Stimulated activated CD4-positive, alpha-beta T cell treated with anti-CD3 and anti-CD28 coated beads, Interleukin-4, amount 100 ng/mL, for 4 hours (primary cell): Measurements from ENCODE around the gene RPS27L.
"Not testable (repeated sequence)": the region's sequence is repeated elsewhere in the genome, so short reads cannot be mapped to it uniquely, and the experiment has no call there.

Experiments used
- DNase-seq, 2 experiments: peaks; one replicate each; pipeline ENCODE4 v3.0.0-alpha.2; 2020

RPS27L gene

DNA sequence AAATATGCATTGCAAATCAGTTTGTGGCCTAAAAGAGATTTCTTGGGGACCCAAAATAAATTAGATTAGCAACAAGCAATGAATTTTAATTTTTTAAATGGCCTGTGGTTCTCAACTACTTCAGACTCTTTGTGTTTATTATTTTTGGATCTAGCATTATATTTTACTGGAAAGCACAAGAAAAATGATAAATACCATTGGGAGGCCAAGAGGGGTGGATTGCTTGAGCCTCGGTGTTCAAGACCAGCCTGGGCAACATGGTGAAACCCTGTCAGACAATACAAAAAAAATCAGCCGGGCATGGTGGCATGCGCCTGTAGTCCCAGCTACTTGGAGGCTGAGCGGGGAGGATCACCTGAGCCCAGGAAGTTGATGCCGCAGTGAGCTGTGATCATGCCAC lies 22.0 kb downstream of the RPS27L start:
- no peak for DNase-seq

DNA sequence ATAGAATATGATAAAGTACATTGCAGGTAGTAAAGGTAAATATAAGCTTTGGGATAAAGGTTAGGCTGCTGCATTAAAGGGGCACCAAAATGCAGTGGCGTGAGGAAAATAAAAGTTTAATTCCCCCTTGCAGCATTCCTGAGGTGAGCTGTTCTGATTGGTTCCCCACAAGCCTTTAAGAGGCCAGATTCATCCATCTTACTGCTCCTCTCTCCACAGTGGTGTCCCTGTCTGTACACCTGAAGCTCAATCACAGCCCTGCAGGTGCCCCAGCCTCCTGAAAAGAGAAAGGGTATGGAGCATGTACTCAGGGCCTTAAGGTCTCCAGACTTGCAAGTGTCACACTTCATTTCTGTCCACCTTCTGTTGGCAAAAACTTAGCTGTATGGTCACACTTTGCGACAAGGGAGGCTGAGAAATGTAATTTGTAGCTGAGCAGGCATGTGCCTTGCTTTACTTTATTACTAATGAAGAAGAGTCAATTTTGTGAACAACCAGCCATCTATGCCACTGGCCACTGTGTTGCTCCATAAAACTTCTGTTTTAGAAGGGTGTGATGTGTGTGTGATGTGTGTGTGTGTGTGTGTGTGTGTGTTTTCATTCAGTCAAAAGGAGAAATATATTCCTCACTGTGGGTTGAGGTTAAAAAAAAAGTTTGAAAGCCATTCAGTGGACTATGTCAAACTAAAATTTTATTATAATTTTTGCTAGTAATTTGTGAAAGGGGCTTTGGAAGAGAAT lies 22.9 kb downstream of the RPS27L start:
- no peak for DNase-seq

DNA sequence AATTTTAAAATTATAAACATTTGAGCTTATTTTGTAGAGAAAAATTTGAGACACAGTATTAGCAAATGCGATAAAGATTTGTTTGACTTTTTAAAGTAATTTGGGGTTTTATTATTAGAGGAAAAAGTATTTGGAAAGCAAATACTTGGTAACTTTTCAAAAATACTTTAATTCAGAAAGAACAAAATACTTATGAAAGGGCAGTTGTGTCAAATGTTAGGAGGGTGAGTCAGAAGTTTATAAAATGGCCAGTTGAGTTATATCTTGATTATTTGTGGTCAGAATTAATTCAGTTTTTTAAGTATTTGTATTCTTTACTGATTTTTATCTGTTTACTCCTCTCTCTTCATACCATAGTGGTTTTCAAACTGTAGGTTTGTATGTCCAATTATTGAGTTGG lies 23.5 kb downstream of the RPS27L start:
- DNase-seq, result no peak

DNA sequence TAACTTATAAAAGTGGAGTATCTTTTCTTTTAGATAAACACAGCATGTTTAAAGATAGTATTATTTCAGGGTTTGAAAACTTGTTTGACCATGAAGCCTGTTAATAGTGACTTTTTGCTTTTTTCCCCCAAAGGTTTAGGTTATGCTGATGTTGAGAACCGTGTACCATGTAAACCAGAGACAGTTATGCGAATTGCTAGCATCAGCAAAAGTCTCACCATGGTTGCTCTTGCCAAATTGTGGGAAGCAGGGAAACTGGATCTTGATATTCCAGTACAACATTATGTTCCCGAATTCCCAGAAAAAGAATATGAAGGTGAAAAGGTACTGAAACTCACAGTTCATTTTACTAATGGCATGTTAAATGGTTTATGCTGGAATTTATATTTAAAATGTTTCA lies 30.6 kb downstream of the RPS27L start:
- no peak for DNase-seq

DNA sequence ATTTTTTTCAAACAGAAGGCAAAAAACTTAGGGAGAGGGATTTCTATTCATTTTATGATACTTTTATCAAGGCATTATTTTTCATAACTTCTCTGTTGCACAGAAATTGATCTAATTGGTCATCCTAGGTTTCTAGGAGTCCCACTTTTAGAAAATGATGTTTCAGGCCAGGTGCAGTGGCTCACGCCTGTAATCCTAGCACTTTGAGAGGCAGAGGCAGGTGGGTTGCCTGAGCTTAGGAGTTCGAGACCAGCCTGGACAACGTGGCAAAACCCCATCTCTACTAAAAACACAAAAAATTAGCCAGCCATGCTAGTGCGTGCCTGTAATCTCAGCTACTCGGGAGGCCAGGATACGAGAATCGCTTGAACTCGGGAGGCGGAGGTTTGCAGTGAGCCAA lies 32.8 kb downstream of the RPS27L start:
- no peak for DNase-seq

DNA sequence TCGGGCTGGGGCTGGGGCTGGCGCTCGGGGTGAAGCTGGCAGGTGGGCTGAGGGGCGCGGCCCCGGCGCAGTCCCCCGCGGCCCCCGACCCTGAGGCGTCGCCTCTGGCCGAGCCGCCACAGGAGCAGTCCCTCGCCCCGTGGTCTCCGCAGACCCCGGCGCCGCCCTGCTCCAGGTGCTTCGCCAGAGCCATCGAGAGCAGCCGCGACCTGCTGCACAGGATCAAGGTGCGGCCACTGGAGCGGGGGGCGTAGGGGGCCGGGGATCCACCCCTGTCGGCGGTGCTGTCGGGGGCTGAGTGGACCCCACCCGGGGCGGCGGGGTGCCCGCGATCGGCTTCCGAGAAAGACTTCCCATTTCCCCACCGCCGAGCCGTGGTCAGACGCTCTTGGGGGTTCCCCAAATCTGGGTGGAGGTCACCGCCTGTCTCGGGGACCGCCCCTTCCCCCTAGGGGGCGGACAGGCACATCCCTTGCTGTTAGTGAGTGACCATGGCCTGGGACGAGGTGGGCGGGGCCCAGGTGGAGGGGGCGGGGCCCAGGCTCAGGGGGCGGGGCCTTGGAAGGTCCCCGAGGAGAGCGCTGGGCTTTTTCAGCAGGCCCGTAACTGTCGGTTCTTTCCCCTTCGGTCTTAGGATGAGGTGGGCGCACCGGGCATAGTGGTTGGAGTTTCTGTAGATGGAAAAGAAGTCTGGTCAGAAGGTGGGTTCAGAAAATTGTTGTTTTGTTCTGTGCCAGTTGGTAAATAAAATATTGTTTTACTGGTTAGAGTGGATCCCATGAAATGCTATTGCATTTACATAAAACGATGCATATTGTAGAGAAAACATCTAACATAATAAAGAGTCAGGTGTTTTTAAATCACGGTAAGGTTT lies 35.0 kb downstream of the RPS27L start:
- DNase-seq, result peak; percentile 49 to 51

DNA sequence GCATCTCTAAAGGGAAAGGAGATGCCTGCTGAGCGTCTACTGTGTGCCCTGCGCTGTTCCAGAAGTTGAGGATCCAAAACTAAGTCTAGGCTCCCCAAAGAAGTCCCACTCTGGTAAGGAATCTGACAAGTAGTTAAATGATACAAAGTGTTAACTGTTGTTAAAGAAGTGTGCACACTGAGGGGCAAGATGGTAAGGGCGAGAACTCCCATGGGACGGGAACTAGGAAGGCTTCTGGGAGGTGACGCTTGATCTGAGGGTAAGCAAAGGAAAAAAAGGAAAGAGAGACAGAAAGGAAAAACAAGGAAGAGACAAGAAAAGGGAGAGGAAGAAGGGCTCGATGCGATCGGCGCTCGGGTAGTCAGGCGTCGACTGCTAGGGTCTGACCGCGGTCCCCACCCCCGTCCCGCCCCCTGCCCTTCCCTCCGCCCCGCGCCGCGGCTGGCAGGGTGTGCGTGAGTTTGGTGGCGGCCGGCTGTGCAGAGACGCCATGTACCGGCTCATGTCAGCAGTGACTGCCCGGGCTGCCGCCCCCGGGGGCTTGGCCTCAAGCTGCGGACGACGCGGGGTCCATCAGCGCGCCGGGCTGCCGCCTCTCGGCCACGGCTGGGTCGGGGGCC lies 35.8 kb downstream of the RPS27L start, which contains the start of gene LACTB:
Gene LACTB (plus strand): TSS at position 480 of the 620 bp plus-strand sequence. CDS start 11 bp downstream, at position 491.
- peak; percentile 74 to 76 for DNase-seq

DNA sequence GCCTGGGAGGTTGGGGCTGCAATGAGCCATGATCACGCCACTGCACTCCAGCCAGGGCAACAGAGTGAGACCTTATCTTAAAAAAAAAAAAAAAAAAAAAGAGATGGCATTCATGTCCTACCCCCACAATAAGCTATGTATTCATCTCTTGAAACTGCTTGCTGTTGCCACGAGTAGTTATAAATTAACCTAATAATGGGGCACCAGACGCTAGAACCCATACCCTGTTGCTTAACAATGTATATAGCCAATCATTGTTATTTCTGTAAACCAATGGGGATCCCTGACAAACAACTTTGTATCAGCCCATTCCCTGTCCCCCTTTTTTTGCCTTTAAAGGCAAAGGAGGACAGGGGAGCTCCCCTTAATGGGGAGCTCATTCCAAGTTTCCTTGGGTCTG lies 38.4 kb downstream of the RPS27L start:
- no peak for DNase-seq

DNA sequence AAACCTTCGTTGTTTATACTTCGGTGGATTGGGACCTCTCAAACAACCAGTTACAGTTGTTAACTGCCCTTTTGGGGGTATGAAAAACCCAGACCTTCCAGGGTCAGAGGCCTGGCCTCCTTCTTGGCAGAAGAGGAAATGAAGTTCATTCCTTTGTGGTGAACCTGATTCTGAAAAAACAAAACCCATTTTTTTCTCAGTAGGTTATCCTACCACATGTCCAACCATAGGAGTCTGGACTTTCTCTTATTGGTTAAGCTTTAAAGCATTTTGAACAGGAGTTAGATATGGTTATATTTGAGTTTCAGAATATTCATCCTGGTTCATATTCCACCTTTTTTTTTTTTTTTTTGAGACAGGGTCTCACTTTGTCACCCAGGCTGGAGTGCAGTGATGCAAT lies 42.8 kb downstream of the RPS27L start:
- DNase-seq, result no peak

DNA sequence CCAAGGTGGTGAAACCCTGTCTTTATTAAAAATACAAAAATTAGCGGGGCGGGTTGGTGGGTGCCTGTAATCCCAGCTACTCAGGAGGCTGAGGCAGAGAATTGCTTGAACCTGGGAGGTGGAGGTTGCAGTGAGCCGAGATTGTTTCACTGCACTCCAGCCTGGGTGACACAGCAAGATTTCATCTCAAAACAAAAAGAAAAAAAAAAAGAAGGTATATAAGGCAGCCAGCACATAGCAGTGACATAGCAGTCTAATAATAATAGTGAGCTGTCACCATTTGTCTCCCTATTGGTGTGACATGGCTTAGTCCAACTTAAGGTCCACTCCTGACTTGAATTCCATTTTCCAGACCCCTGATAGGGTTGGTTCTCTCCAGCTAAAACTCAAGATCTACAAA lies 44.4 kb downstream of the RPS27L start:
- no peak for DNase-seq

DNA sequence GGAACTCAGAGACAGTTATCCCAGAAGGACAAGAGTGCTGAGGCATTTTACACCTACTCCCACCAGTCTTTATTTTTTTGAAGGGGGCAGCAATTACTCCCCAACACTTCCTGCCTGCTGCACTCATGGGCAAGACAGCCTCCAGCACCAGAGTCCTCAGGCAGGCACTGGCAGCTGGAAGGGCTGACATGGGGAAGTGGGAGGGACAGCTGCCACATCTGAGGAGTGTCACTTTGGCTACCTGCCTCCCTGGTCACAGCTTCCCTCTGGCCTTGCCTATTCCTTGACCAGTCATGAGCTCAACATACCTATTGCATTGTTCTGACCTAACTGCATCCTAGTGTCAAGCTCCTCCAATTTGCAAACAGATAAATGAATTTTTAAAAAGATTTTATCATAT lies 45.8 kb downstream of the RPS27L start:
- no peak for DNase-seq

DNA sequence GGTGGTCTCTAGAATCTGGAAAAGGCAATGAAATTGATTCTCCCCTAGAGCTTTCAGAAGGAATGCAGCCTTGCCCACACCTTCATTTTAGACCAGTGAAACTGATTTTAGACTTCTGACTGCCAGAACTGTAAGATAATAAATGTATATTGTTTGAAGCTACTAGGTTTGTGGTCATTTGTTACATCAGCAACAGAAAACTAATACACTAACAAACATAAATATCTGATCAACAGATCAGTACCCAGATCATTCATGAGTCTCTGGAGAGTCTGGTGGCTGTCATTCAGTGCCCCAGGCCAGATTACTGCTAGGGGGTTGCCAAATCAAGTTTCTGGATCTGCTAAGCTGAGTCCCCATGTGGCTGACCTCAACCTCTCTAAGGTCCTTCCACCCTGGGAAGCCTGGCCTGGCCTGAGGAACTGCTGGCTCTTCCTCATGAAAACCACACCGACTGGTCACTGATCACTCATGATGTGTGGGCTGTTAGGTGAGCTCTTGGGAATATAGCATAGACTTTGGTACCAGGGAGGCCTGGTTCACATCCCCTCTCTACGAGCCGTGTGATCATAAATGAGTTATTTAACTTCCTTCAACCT lies 46.8 kb downstream of the RPS27L start:
- DNase-seq, result no peak

DNA sequence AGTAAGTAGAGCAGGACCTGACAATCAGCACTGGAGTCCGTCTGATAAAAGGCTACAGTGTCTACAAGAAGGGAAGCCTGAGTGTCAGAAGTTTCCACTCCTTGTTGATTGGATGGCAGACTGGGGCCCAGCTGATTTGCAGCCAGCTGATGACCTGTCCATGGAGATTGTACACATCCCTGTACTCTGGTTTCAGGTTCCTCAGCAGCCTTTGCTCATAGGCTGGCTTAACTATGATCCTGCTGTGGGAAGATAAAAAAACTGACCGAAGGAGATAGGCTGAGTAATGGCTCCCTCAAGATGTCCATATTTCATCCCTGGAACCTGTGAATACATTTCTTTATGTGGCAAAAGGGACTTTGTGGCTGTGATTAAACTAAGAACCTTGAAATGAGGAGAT lies 47.4 kb downstream of the RPS27L start:
- DNase-seq, result no peak

DNA sequence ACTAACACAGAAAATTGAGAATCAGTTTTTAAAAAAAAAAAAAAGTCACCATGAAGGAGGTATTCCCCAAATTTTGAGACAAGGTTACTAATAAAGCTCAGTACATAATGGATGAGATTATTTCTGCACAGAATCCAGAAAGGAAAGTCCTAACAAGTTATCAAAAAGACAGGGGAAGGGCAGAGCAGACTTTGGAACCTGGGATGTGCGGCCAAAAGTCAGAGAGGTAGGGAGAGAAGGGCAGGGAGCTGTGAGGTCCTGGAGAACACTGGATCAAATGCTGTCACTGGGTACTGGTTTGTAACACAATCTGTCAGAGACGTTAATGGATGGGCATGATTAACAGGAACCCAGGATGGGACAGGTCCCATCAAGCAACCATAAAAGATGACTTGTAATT lies 47.8 kb downstream of the RPS27L start:
- DNase-seq, result no peak

DNA sequence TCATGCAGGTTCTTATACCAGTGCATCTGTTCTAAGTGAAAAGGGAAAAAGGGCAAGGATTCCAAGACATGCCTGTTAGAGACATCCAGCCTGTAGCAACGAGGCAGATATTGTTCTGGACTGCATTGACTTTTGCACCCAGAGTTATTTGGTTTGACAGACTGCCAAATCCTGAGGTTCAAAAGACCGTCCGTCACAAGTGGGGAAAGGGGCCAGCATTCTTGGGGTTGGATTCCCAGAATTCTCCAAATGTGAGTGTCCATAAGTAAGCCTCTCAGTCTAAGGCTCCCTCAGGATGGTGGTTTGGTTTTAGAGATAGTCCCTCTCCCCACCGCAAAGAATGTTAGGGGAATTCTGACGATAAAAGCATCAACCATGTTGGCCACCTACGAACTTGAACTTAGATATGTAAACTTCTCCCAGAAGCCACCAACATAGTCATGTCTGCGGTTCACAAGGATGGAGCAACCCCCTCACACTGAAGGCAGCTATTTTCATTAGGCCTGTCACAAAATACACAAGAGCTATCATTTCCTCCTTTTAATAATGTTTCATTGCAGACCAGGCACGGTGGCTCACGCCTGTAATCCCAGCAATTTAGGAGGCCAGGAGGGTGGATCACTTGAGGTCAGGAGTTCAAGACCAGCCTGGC lies 49.3 kb downstream of the RPS27L start:
- no peak for DNase-seq

DNA sequence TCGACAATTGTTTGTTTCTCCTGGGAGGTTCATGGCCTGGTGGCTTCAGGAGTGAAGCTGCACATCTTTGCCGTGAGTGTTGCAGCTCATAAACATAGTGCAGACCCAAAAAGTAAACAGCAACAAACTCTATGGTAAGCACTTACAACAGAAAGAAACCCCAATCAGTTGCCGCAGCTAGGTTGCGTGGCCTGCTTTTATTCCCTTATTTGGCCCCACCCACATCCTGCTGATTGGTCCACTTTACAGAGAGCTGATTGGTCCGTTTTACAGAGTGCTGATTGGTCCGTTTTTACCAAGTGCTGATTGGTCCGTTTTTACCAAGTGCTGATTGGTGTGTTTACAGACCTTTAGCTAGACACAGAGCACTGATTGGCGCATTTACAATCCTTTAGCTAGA lies 51.9 kb downstream of the RPS27L start:
- DNase-seq, result not testable (repeated sequence)

DNA sequence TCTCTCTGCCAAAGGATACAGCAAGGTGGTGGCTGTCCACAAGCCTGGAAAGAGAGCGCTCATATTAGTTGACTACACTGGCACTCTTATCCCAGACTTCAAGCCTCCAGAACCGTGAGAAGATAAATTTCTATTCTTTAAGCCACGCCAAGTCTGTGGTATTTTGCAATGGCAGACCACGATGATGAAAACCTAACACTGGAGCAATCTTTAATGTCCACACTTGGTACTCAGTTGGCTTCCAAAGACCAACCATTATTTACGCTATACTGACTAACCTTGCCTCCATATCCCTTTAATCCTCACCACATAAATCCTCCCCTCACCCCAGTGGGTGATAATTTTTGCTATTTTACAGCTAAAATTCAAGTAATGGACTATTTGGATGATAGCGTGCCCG lies 52.5 kb downstream of the RPS27L start:
- no peak for DNase-seq

DNA sequence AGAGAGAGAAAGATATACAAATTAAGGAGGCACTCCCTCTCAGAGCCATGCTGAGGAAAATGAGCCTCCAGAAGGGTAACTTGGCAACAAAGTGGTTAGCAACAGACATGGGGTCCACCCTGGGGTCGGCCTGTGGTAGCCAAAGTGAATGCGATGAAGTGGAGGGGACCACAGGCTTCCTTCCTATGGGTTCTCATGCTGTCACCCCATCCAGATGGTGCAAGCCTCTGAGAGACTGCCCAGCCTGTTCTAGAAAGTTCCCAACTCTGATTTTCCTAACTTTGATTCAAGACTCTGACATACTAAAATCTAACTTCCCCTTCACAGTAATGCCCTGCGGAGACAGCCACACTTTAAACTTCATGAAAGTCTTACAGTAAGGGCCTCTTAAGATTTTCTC lies 53.9 kb downstream of the RPS27L start:
- no peak for DNase-seq

DNA sequence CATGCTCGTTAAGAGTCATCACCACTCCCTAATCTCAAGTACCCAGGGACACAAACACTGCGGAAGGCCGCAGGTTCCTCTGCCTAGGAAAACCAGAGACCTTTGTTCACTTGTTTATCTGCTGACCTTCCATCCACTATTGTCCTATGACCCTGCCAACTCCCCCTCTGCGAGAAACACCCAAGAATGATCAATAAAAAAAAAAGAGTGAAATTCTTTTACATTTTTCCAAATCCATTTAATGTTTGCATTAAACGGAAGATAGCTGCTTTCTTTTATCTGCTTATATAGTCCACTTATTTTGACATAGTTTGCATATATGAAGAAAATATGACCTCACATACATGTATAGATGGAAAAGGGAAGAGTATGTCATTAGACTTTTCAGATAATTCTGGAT lies 57.7 kb downstream of the RPS27L start:
- DNase-seq, result not testable (repeated sequence)

DNA sequence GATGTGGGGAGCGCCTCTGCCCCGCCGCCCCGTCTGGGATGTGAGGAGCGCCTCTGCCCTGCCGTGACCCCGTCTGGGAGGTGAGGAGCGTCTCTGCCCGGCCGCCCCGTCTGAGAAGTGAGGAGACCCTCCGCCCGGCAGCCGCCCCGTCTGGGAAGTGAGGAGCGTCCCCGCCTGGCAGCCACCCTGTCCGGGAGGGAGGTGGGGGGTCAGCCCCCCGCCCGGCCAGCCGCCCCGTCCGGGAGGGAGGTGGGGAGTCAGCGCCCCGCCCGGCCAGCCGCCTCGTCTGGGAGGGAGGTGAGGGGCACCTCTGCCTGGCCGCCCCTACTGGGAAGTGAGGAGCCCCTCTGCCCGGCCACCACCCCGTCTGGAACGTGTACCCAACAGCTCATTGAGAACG lies 58.4 kb downstream of the RPS27L start:
- DNase-seq, result not testable (repeated sequence)
